Measurements from ENCODE around the gene RELT. TPM values are rescaled to one million over a fixed set of nuclear protein-coding genes. Genes with fewer than 3 reads are reported as not detected.

The RELT gene
- total and polyA plus RNA-seq, 9 of the 15 experiments (the other 6 are each of a cell fraction or from before 2014, with no cell fraction given), result 1.1 to 20.2 (median 7.4) TPM

DNA sequence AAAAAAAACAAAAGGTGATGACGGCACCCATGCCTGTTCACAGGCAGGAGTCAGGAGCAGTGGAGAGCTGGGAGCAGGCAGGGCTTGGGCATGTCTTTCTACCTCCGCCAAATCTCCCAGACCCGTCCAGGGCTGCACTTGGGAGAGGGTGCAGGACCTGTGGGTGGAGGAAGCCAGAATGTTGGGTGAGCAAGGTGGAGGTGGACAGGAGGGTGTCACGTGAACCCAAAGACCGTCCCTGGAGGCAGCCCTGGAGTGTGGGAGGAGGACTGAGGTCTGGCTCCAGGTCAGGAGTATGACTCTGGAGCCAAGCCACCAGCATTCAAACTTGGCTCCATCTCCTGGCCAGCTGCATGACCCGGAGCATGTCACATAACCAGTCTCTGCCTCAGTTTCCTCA, 26.6 kb upstream of the RELT start:
- Histone ChIP-seq H3K79me2 (ENCODE audit: control insufficient read depth, insufficient read depth, low read length) (no peaks in the 10 kb centered on the region), H2AFZ (ENCODE audit: low read depth, low read length) (no peak overlapping the region), H3K4me2 (ENCODE audit: insufficient read depth, low read length) (no peak overlapping the region), H3K36me3 (ENCODE audit: control insufficient read depth, insufficient read depth, low read length) (no peaks in the 10 kb centered on the region), H3K27ac (ENCODE audit: extremely low read depth, low read depth, low read length) (no peak overlapping the region), H4K20me1 (replicated peaks; ENCODE audit: control insufficient read depth, insufficient read depth, low read length) (no peaks in the 10 kb centered on the region), H3K9me3 (replicated peaks; ENCODE audit: control insufficient read depth, insufficient read depth, low read depth, low read length) (no peaks in the 10 kb centered on the region), H3K27me3 (ENCODE audit: control insufficient read depth in 2 of 2, insufficient read depth in 2 of 2, low read length in 2 of 2) (peaks cover 9 to 40% of the 10 kb centered on the region in 2 experiments; a peak in 4 of 5 replicates), H3K9ac (ENCODE audit: insufficient read depth in 1 of 2, low read depth in 2 of 2, low read length in 2 of 2) (no peak overlapping the region), H3K4me1 (replicated peaks in 1 of 2; ENCODE audit: control insufficient read depth in 2 of 2, insufficient read depth in 2 of 2, low read length in 2 of 2) (peaks cover 3 to 11% of the 10 kb centered on the region in 2 experiments; a peak in 2 of 5 replicates), H3K4me3 (no peak overlapping the region), H3K9me1 (ENCODE audit: control insufficient read depth, insufficient read depth, low read length) (no peaks in the 10 kb centered on the region)
- intact Hi-C loops (cut with micrococcal nuclease) (loop anchor here (5.0 kb wide), 2 partner anchors 313 to 583 kb away; no protein-coding TSS in a partner anchor), in situ Hi-C loops (cut with MboI) (loop anchor here (5.0 kb wide), 1 partner anchor 43 kb away; no protein-coding TSS in a partner anchor)
- TF ChIP-seq USF2 (CRISPR knock-in tag; IDR thresholded peaks at IDR 0.05), result 0 out of 2 replicates have a peak, but pooled peaks have one; percentile 13
- TF ChIP-seq SRF (CRISPR knock-in tag; IDR thresholded peaks at IDR 0.05), result no peak
- no peak for DNase-seq (ENCODE audit: extremely low read depth in 1 of 4, low spot score in 3 of 4)
- no TSS peak for BruUV-seq (replicated peaks)
- CTCF ChIA-PET (ENCODE audit: low intra/inter-chr PET ratio), result interaction anchor here (1.6 to 3.7 kb wide), 2 partner anchors 41 to 43 kb away, joined by 3 to 51 read pairs; no protein-coding TSS in a partner anchor
- FAIRE-seq, result no peak
- no peak for ATAC-seq
- POLR2A ChIA-PET, result interaction anchor here (0.5 to 1.0 kb wide), 4 partner anchors 9 to 322 kb away, joined by 3 read pairs; no protein-coding TSS in a partner anchor
- 3% methylated on average over 6 of the region's 6 CpGs for WGBS (ENCODE audit: insufficient coverage, low coverage, missing lambda C conversion rate)

Data from K562 (cell line).